IMR-90 (cell line): ENCODE measurements around the gene PSMB1. TPM values are rescaled to one million over a fixed set of nuclear protein-coding genes. Genes with fewer than 3 reads are reported as not detected.
"Not testable (repeated sequence)": the region's sequence is repeated elsewhere in the genome, so short reads cannot be mapped to it uniquely, and the experiment has no call there.

Source experiments
- ATAC-seq: fragments of 200-7000 bp; cut with Tn5 transposase; 2 replicates; pipeline ENCODE4 v1.9.1; 2020; ENCODE audit warnings: low read depth, mild to moderate bottlenecking, moderate library complexity
- BruUV-seq: library from RNA; stranded (reverse); fragments of 400-500 nt; replicated peaks from 2 replicates; lab custom pipeline; 2021; lab: Mats Ljungman, UMichigan
- CTCF ChIA-PET: fragments of 300-600 bp; formaldehyde crosslinking; extraction: SDS; loops from one replicate; lab custom pipeline; 2021; ENCODE audit warnings: antibody characterized with exemption; lab: Yijun Ruan, JAX
- POLR2A ChIA-PET: fragments of 300-600 bp; sonication (Branson Sonifier 250); formaldehyde crosslinking; loops from one replicate; lab custom pipeline; 2022; ENCODE audit warnings: antibody characterized with exemption; ENCODE audit not compliant: unreplicated experiment; lab: Charles Lee
- DNase-seq: peaks from one replicate; pipeline ENCODE4 v3.0.0; 2013
- H2AFZ ChIP-seq: replicated peaks from 2 replicates; pipeline ENCODE3; 2013; ENCODE audit warnings: low read length, mild to moderate bottlenecking; ENCODE audit not compliant: poor library complexity
- H2AK5ac ChIP-seq: 2 replicates; pipeline ENCODE4 v1.6.1; 2013; ENCODE audit warnings: low read depth, low read length, inconsistent platforms
- H2AK9ac ChIP-seq: replicated peaks from 2 replicates; pipeline ENCODE3; 2013; ENCODE audit warnings: mild to moderate bottlenecking, low read depth, low read length, moderate library complexity; ENCODE audit not compliant: poor library complexity
- H2BK120ac ChIP-seq: 2 replicates; pipeline ENCODE4 v1.6.1; 2013; ENCODE audit warnings: low read depth, low read length, inconsistent platforms
- H2BK15ac ChIP-seq: 3 replicates; pipeline ENCODE4 v1.6.1; 2013; ENCODE audit warnings: low read depth, low read length, inconsistent platforms
- H2BK20ac ChIP-seq: 2 replicates; pipeline ENCODE4 v1.6.1; 2013; ENCODE audit warnings: low read depth, mild to moderate bottlenecking, inconsistent platforms, low read length, moderate library complexity
- H2BK5ac ChIP-seq: 2 replicates; pipeline ENCODE4 v1.6.1; 2013; ENCODE audit warnings: mild to moderate bottlenecking, low read depth, low read length, inconsistent platforms; ENCODE audit not compliant: poor library complexity, severe bottlenecking
- H3K14ac ChIP-seq: replicated peaks from 2 replicates; pipeline ENCODE4 v1.6.1; 2013; ENCODE audit warnings: low read depth, low read length, inconsistent platforms
- H3K18ac ChIP-seq: 2 replicates; pipeline ENCODE4 v1.6.1; 2013; ENCODE audit warnings: low read depth, low read length, control low read depth
- H3K23ac ChIP-seq: 2 replicates; pipeline ENCODE4 v1.6.1; 2013; ENCODE audit warnings: low read depth, low read length, inconsistent platforms
- H3K27ac ChIP-seq: 2 replicates; pipeline ENCODE4 v1.5.1; 2013; ENCODE audit warnings: mild to moderate bottlenecking, control low read depth, low read length; ENCODE audit not compliant: insufficient read depth
- H3K27me3 ChIP-seq: 2 replicates; pipeline ENCODE4 v1.6.1; 2013; ENCODE audit warnings: low read length; ENCODE audit not compliant: control insufficient read depth, insufficient read depth
- H3K36me3 ChIP-seq: 2 replicates; pipeline ENCODE4 v1.6.1; 2013; ENCODE audit warnings: low read length, mixed read lengths; ENCODE audit not compliant: control insufficient read depth, insufficient read depth
- H3K4ac ChIP-seq: 2 replicates; pipeline ENCODE4 v1.6.1; 2013; ENCODE audit warnings: low read depth, low read length, inconsistent platforms
- H3K4me1 ChIP-seq: 2 replicates; pipeline ENCODE4 v1.6.1; 2013; ENCODE audit warnings: low read length, mixed read lengths; ENCODE audit not compliant: control insufficient read depth, insufficient read depth
- H3K4me2 ChIP-seq: 2 replicates; pipeline ENCODE4 v1.6.1; 2013; ENCODE audit warnings: low read depth, mild to moderate bottlenecking, control low read depth, low read length, moderate library complexity
- H3K4me3 ChIP-seq: 2 replicates; pipeline ENCODE4 v1.5.1; 2013; ENCODE audit warnings: low read depth, mild to moderate bottlenecking, control low read depth, low read length, moderate library complexity; ENCODE audit not compliant: insufficient read depth
- H3K56ac ChIP-seq: 2 replicates; pipeline ENCODE4 v1.6.1; 2013; ENCODE audit warnings: low read length, inconsistent platforms; ENCODE audit not compliant: insufficient read depth; ENCODE audit errors: extremely low read depth
- H3K79me1 ChIP-seq, 2 experiments: 2 replicates each; pipeline ENCODE4 v1.6.1; 2013; ENCODE audit warnings: low read length in 2 of 2, inconsistent platforms in 1 of 2, low read depth in 1 of 2
- H3K9ac ChIP-seq: 2 replicates; pipeline ENCODE4 v1.6.1; 2013; ENCODE audit warnings: low read depth, low read length, control low read depth
- H3K9me1 ChIP-seq: 2 replicates; pipeline ENCODE4 v1.6.1; 2013; ENCODE audit warnings: low read length, inconsistent platforms; ENCODE audit not compliant: insufficient read depth
- H3K9me3 ChIP-seq: 2 replicates; pipeline ENCODE4 v1.6.1; 2013; ENCODE audit warnings: low read length; ENCODE audit not compliant: control insufficient read depth, insufficient read depth
- H4K20me1 ChIP-seq: 2 replicates; pipeline ENCODE4 v1.6.1; 2013; ENCODE audit warnings: low read length, inconsistent platforms; ENCODE audit not compliant: insufficient read depth
- H4K5ac ChIP-seq: 2 replicates; pipeline ENCODE4 v1.6.1; 2013; ENCODE audit warnings: mild to moderate bottlenecking, low read depth, low read length, control low read depth
- H4K8ac ChIP-seq, 2 experiments: 2 replicates each; pipeline ENCODE4 v1.6.1; 2013; ENCODE audit warnings: low read depth in 2 of 2, low read length in 2 of 2, control low read depth in 1 of 2, inconsistent platforms in 1 of 2
- H4K91ac ChIP-seq: 2 replicates; pipeline ENCODE4 v1.6.1; 2013; ENCODE audit warnings: low read depth, low read length, inconsistent platforms; ENCODE audit not compliant: insufficient read depth
- BHLHE40 ChIP-seq: fragments of 150-350 bp; IDR thresholded peaks from 2 replicates; pipeline ENCODE4 v1.6.1; 2016; ENCODE audit warnings: mild to moderate bottlenecking, low read depth, low read length
- CEBPB ChIP-seq: IDR thresholded peaks from 2 replicates; pipeline ENCODE4 v1.6.1; 2012; ENCODE audit warnings: low read depth, low read length, improper control_type of control experiment
- FOS ChIP-seq: fragments of 150-350 bp; IDR thresholded peaks from 2 replicates; pipeline ENCODE4 v1.6.1; 2016; ENCODE audit warnings: low read depth, low read length
- MAFK ChIP-seq: IDR thresholded peaks from 2 replicates; pipeline ENCODE4 v1.6.1; 2012; ENCODE audit warnings: low read depth, low read length, improper control_type of control experiment
- MAZ ChIP-seq: IDR thresholded peaks from 2 replicates; pipeline ENCODE4 v1.6.1; 2012; ENCODE audit warnings: low read depth, mild to moderate bottlenecking, low read length, improper control_type of control experiment, moderate library complexity, borderline replicate concordance
- MXI1 ChIP-seq: IDR thresholded peaks from 2 replicates; pipeline ENCODE4 v1.6.1; 2012; ENCODE audit warnings: low read depth, mild to moderate bottlenecking, low read length, moderate library complexity, borderline replicate concordance
- POLR2A ChIP-seq: IDR thresholded peaks from 2 replicates; pipeline ENCODE4 v1.6.1; 2012; ENCODE audit warnings: mild to moderate bottlenecking, low read depth, low read length
- RAD21 ChIP-seq: IDR thresholded peaks from 2 replicates; pipeline ENCODE4 v1.6.1; 2012; ENCODE audit warnings: low read length, improper control_type of control experiment
- RFX5 ChIP-seq: IDR thresholded peaks from 2 replicates; pipeline ENCODE4 v1.8.0; 2012; ENCODE audit warnings: low read depth, mild to moderate bottlenecking, low read length, moderate library complexity
- SMC3 ChIP-seq: fragments of 150-350 bp; IDR thresholded peaks from 2 replicates; pipeline ENCODE4 v1.6.1; 2016; ENCODE audit warnings: low read depth, mild to moderate bottlenecking, antibody characterized with exemption, low read length, moderate library complexity
- WGBS, 2 experiments: methylation state at CpG; one replicate each; pipeline versions ENCODE4 v1.1.5 to v1.1.7; 2013; ENCODE audit warnings: missing lambda C conversion rate in 2 of 2; ENCODE audit not compliant: insufficient read length in 1 of 2; ENCODE audit errors: extremely low coverage in 2 of 2; 5-methylcytosine and 5-hydroxymethylcytosine counted together
- dilution Hi-C: fragments of 300-500 bp; cut with HindIII; formaldehyde crosslinking; loops from one replicate; pipeline ENCODE4 v1.14.3; 2018; ENCODE audit warnings: low sequenced_read_pairs; ENCODE audit not compliant: unreplicated experiment
- in situ Hi-C: fragments of 300-500 bp; cut with MboI; formaldehyde crosslinking; loops from 3 replicates; pipeline ENCODE4 v1.14.3; 2019; ENCODE audit warnings: low sequenced_read_pairs, inconsistent platforms, mixed read lengths
- intact Hi-C: fragments of 100-400 bp; cut with micrococcal nuclease; formaldehyde crosslinking; loops from 2 replicates; pipeline ENCODE4 v1.10.0; 2022
- polyA plus RNA-seq, 3 experiments: library from polyadenylated mRNA; depleted of rRNA; stranded (reverse); fragments of >200 nt; gene quantifications; 2 replicates each; pipeline ENCODE4 v1.2.3, GENCODE V29; 2012; ENCODE audit warnings: low replicate concordance in 1 of 3
- total RNA-seq: library from RNA; depleted of rRNA; stranded (reverse); fragments of >200 nt; gene quantifications from 2 replicates; pipeline ENCODE4 v1.2.3, GENCODE V29; 2012

The PSMB1 gene
- total and polyA plus RNA-seq, 2 of the 4 experiments (the other 2 are of a cell fraction) = 450 to 508 TPM

DNA sequence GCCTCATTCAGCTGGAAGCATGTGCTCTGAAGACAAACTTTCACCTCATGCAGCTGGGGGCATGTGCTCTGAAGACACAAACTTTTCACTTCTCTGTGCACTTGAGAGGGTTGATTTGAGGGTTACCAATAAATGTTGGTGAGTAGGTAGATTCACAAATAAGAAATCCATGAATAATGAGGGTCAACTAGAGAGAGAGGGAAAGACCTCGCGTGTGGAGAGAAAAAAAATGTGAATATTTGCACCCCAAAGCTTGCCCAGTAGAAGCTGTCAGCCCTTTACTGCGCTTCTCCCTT is 43.4 kb downstream of the PSMB1 start:
- no peak overlapping the region for H3K9ac ChIP-seq
- ChIA-PET CTCF (interaction anchor here (0.8 kb wide), 1 partner anchor 682 kb away, joined by 3 read pairs; no protein-coding TSS in a partner anchor), POLR2A (no interaction called here)
- no peak overlapping the region for H3K4me3 ChIP-seq
- H3K4me1 ChIP-seq = no peaks in the 10 kb centered on the region
- no peak for DNase-seq
- H2AK5ac ChIP-seq = no peak overlapping the region
- H3K9me1 ChIP-seq = no peaks in the 10 kb centered on the region
- WGBS, 2 experiments = no CpG with 5 or more reads among the region's 3 CpGs
- no peak overlapping the region for H2AK9ac ChIP-seq
- H3K27me3 ChIP-seq = peaks cover 5% of the 10 kb centered on the region
- H4K91ac ChIP-seq = no peak overlapping the region
- no peak overlapping the region for H3K4ac ChIP-seq
- no peak overlapping the region for H3K4me2 ChIP-seq
- no peak overlapping the region for H2BK15ac ChIP-seq
- dilution Hi-C loops = no loop called here
- H3K36me3 ChIP-seq = no peaks in the 10 kb centered on the region
- H3K79me1 ChIP-seq = no peaks in the 10 kb centered on the region
- H2AFZ ChIP-seq = no peak overlapping the region
- H3K56ac ChIP-seq = no peak overlapping the region
- no peak overlapping the region for H4K5ac ChIP-seq
- in situ Hi-C loops = loop anchor here (10.0 kb wide), 1 partner anchor 715 kb away; no protein-coding TSS in a partner anchor
- TF ChIP-seq BHLHE40 (no peak), RFX5 (no peak), CEBPB (no peak), MAFK (no peak), RAD21 (no peak), FOS (no peak), POLR2A (no peak), SMC3 (no peak), MXI1 (no peak), MAZ (no peak)
- H3K23ac ChIP-seq = no peak overlapping the region
- ATAC-seq = no peak
- no peak overlapping the region for H2BK5ac ChIP-seq
- no peak overlapping the region for H3K18ac ChIP-seq
- no peak overlapping the region for H3K27ac ChIP-seq
- H4K20me1 ChIP-seq = no peaks in the 10 kb centered on the region
- no TSS peak for BruUV-seq
- intact Hi-C loops = no loop called here
- H2BK20ac ChIP-seq = no peak overlapping the region
- no peak overlapping the region for H3K14ac ChIP-seq
- H3K9me3 ChIP-seq = no peaks in the 10 kb centered on the region
- H4K8ac ChIP-seq = no peak overlapping the region
- no peak overlapping the region for H2BK120ac ChIP-seq

DNA sequence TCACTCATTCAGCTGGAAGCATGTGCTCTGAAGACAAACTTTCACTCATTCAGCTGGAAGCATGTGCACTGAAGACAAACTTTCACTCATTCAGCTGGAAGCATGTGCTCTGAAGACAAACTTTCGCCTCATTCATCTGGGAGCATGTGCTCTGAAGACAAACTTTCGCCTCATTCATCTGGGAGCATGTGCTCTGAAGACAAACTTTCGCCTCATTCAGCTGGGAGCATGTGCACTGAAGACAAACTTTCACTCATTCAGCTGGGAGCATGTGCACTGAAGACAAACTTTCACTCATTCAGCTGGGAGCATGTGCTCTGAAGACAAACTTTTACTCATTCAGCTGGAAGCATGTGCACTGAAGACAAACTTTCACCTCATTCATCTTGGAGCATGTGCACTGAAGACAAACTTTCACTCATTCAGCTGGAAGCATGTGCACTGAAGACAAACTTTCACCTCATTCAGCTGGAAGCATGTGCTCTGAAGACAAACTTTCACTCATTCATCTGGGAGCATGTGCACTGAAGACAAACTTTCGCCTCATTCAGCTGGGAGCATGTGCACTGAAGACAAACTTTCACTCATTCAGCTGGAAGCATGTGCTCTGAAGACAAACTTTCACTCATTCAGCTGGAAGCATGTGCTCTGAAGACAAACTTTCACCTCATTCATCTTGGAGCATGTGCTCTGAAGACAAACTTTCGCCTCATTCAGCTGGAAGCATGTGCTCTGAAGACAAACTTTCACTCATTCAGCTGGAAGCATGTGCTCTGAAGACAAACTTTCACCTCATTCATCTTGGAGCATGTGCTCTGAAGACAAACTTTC is 44.0 kb downstream of the PSMB1 start:
- POLR2A ChIA-PET, H3K27me3 ChIP-seq, H2BK5ac ChIP-seq, H3K56ac ChIP-seq, intact Hi-C loops, H2BK20ac ChIP-seq, DNase-seq, dilution Hi-C loops, H3K23ac ChIP-seq, H3K9ac ChIP-seq, ATAC-seq, H2BK15ac ChIP-seq, H3K36me3 ChIP-seq, H2AK9ac ChIP-seq, H3K4me2 ChIP-seq, H3K27ac ChIP-seq, H3K9me1 ChIP-seq, H2AFZ ChIP-seq, H3K4me1 ChIP-seq, in situ Hi-C loops, H4K8ac ChIP-seq, H2BK120ac ChIP-seq, H4K91ac ChIP-seq, H3K4me3 ChIP-seq, H4K5ac ChIP-seq, H3K14ac ChIP-seq, H3K18ac ChIP-seq, BruUV-seq, CTCF ChIA-PET, H3K79me1 ChIP-seq, H4K20me1 ChIP-seq, H3K4ac ChIP-seq, H3K9me3 ChIP-seq, H2AK5ac ChIP-seq: not testable (repeated sequence)
- 24% methylated on average over 2 of the region's 5 CpGs; no CpG with 5 or more reads in 1 of the 2 experiments for WGBS, 2 experiments
